ENCODE data around the gene CFAP45. TPM values are rescaled to one million over a fixed set of nuclear protein-coding genes. Genes with fewer than 3 reads are reported as not detected.

The CFAP45 gene
- total RNA-seq, 1 donor from 2014 or later = 0.49 TPM

GRCh38 chr1:159828581-159829272, 71.2 kb downstream of the CFAP45 start:
- no peak for TF ChIP-seq CTCF (IDR thresholded peaks at IDR 0.05; ENCODE audit: partially characterized antibody, unreplicated experiment)
- H3K4me3 Mint-ChIP-seq (ENCODE audit: unreplicated experiment) = no peak overlapping the region
- H3K9me3 Mint-ChIP-seq (ENCODE audit: unreplicated experiment) = peaks cover 9% of the 10 kb centered on the region
- peaks cover 12% of the 10 kb centered on the region for H3K27me3 Mint-ChIP-seq (ENCODE audit: unreplicated experiment)
- no peaks in the 10 kb centered on the region for H3K36me3 Mint-ChIP-seq (ENCODE audit: unreplicated experiment)
- peaks cover 18% of the 10 kb centered on the region for H3K4me1 Mint-ChIP-seq (ENCODE audit: low read depth, unreplicated experiment)
- no peak for DNase-seq
- H3K27ac Mint-ChIP-seq (ENCODE audit: unreplicated experiment) = no peak overlapping the region

GRCh38 chr1:159828176-159828575, 71.8 kb downstream of the CFAP45 start:
- peaks cover 16% of the 10 kb centered on the region for H3K27me3 Mint-ChIP-seq (ENCODE audit: unreplicated experiment)

GRCh38 chr1:159827549-159827948, 72.4 kb downstream of the CFAP45 start:
- peaks cover 29% of the 10 kb centered on the region for H3K4me1 Mint-ChIP-seq (ENCODE audit: low read depth, unreplicated experiment)
- no peak for DNase-seq
- no peak overlapping the region for H3K4me3 Mint-ChIP-seq (ENCODE audit: unreplicated experiment)
- no peaks in the 10 kb centered on the region for H3K36me3 Mint-ChIP-seq (ENCODE audit: unreplicated experiment)
- no peak overlapping the region for H3K27ac Mint-ChIP-seq (ENCODE audit: unreplicated experiment)
- TF ChIP-seq CTCF (IDR thresholded peaks at IDR 0.05; ENCODE audit: partially characterized antibody, unreplicated experiment) = no peak
- H3K27me3 Mint-ChIP-seq (ENCODE audit: unreplicated experiment) = peaks cover 18% of the 10 kb centered on the region
- H3K9me3 Mint-ChIP-seq (ENCODE audit: unreplicated experiment) = peaks cover 18% of the 10 kb centered on the region

More at GRCh38 chr1:159828176-159828575, 71.8 kb downstream of the CFAP45 start:
- peaks cover 24% of the 10 kb centered on the region for H3K4me1 Mint-ChIP-seq (ENCODE audit: low read depth, unreplicated experiment)
- H3K4me3 Mint-ChIP-seq (ENCODE audit: unreplicated experiment) = no peak overlapping the region
- H3K27ac Mint-ChIP-seq (ENCODE audit: unreplicated experiment) = no peak overlapping the region
- no peak for DNase-seq
- TF ChIP-seq CTCF (IDR thresholded peaks at IDR 0.05; ENCODE audit: partially characterized antibody, unreplicated experiment) = no peak
- H3K9me3 Mint-ChIP-seq (ENCODE audit: unreplicated experiment) = peaks cover 14% of the 10 kb centered on the region
- H3K36me3 Mint-ChIP-seq (ENCODE audit: unreplicated experiment) = no peaks in the 10 kb centered on the region

DNA sequence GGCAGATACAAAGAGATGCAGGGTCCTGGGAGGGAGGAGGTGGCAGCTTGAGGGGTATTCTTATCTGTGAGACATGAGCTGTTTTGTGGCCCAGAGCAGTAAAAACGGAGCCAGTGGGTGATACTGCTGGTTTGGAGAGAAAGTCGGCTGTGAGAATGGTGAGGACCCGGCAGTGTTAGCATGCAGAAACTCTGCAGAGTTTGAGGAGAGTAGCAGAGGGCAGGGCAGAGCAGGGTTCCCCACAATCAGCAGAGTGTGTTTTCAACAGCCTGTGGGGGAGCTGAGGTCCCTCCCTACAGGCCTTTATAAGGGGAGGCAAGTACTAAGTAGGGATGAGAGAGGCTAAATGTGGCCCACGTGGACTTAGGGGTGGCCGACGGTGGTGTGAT, 72.9 kb downstream of the CFAP45 start:
- no peak for DNase-seq
- Mint-ChIP-seq H3K27me3 (ENCODE audit: unreplicated experiment) (peaks cover 22% of the 10 kb centered on the region), H3K9me3 (ENCODE audit: unreplicated experiment) (peaks cover 18% of the 10 kb centered on the region), H3K27ac (ENCODE audit: unreplicated experiment) (no peak overlapping the region), H3K36me3 (ENCODE audit: unreplicated experiment) (no peaks in the 10 kb centered on the region), H3K4me3 (ENCODE audit: unreplicated experiment) (no peak overlapping the region), H3K4me1 (ENCODE audit: low read depth, unreplicated experiment) (peaks cover 33% of the 10 kb centered on the region)
- no peak for TF ChIP-seq CTCF (IDR thresholded peaks at IDR 0.05; ENCODE audit: partially characterized antibody, unreplicated experiment)

GRCh38 chr1:159826441-159827101, 73.4 kb downstream of the CFAP45 start, which contains the start of gene SLAMF8:
TSS of gene SLAMF8 (plus strand) at chr1:159826873. CDS start at chr1:159826899, 26 bp downstream.
- no peak for DNase-seq
- no peak for TF ChIP-seq CTCF (IDR thresholded peaks at IDR 0.05; ENCODE audit: partially characterized antibody, unreplicated experiment)
- no peaks in the 10 kb centered on the region for H3K36me3 Mint-ChIP-seq (ENCODE audit: unreplicated experiment)
- H3K9me3 Mint-ChIP-seq (ENCODE audit: unreplicated experiment) = peaks cover 18% of the 10 kb centered on the region
- peaks cover 33% of the 10 kb centered on the region for H3K4me1 Mint-ChIP-seq (ENCODE audit: low read depth, unreplicated experiment)
- peaks cover 22% of the 10 kb centered on the region for H3K27me3 Mint-ChIP-seq (ENCODE audit: unreplicated experiment)
- H3K27ac Mint-ChIP-seq (ENCODE audit: unreplicated experiment) = no peak within 1 kb of the TSS
- no peak within 1 kb of the TSS for H3K4me3 Mint-ChIP-seq (ENCODE audit: unreplicated experiment)

Data from glutamatergic neuron (in vitro differentiated cells).